Activated T-cell treated with anti-CD3 and anti-CD28 coated beads for 4 hours (primary cell): ENCODE results near the gene ALDOB.
"Not testable (repeated sequence)": the region's sequence is repeated elsewhere in the genome, so short reads cannot be mapped to it uniquely, and the experiment has no call there.

Experiments
- DNase-seq: peaks from one replicate; pipeline ENCODE4 v3.0.0-alpha.2; 2020

Gene ALDOB

DNA sequence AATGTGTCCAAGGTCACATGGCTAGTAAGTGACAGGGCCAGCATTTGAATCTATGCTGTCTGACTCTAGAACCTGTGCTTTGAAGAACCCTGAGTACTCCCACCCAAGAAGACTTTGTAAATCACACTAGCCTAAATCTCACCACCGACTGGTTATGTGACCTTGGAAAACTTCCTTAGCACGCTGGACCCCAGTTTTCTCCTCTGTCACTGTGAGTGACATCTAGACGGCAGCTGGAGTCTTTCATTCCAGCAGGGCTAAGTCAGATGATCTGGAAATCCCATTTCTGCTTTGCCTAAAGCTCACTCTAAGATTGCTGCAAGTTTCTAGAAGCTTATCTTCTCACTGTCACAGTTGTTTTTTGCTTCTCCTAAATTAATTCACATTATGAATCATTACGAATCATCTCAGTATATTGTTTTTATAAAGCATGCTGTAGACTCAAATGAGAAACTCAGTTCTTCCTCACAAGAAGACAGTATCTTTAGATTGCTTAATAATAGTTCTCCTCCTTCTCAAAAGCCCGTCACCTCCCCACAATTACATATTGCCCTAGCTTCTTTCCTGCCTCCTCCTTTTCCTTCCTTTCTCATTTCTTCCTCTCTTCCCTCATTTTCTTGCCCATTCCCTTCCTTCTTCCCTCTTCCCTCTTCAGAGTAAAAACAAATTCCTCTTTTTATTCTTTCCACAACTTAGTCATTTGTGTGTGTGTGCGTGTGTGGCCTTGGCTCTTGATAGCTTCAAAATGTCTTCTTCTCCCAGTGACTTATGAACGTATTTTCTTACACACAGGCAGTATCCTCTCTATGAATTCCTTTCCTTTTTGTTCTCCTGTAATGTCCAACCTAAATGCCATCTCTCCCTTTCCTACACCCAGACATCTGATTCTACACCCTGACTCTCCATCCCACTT, 16.8 kb downstream of the ALDOB start:
- DNase-seq: no peak

- no peak for DNase-seq
These were observed 17.6 kb downstream of the ALDOB start for GRCh38 chr9:101417977-101418376.

GRCh38 chr9:101417389-101417788, 18.2 kb downstream of the ALDOB start:
- DNase-seq: no peak

DNA sequence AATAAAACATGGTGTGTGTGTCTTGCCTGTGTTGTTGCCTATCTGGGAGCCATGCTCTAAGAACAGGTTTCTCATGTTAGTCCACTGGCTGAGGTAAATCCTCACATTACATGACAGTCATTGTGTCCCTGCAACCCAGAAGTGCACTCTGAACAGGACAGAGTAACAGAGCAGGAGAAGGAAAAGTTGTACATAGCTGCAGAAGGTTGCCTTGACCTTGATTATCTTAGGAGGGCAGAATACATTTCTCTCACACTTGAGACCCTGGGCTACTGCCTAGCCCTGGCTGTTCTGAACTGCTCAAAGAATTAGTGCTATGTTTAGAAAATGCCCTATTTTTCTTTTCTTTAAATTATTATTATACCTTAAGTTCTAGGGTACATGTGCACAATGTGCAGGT, 20.0 kb downstream of the ALDOB start:
- DNase-seq: no peak

- DNase-seq: no peak
These were observed 20.7 kb downstream of the ALDOB start for GRCh38 chr9:101414839-101415238.

DNA sequence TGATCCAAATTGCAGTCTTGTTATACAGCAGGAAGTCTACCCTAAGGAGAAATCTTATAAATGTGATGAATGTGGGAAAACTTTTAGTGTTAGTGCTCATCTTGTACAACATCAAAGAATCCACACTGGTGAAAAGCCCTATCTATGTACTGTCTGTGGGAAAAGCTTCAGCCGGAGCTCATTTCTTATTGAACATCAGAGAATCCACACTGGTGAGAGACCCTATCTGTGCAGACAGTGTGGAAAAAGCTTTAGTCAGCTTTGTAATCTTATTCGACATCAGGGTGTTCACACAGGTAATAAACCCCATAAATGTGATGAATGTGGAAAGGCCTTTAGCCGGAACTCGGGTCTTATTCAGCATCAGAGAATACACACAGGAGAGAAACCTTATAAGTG, 26.5 kb downstream of the ALDOB start:
- no peak for DNase-seq

- DNase-seq: no peak
These were observed 27.0 kb downstream of the ALDOB start for GRCh38 chr9:101408374-101409078.

DNA sequence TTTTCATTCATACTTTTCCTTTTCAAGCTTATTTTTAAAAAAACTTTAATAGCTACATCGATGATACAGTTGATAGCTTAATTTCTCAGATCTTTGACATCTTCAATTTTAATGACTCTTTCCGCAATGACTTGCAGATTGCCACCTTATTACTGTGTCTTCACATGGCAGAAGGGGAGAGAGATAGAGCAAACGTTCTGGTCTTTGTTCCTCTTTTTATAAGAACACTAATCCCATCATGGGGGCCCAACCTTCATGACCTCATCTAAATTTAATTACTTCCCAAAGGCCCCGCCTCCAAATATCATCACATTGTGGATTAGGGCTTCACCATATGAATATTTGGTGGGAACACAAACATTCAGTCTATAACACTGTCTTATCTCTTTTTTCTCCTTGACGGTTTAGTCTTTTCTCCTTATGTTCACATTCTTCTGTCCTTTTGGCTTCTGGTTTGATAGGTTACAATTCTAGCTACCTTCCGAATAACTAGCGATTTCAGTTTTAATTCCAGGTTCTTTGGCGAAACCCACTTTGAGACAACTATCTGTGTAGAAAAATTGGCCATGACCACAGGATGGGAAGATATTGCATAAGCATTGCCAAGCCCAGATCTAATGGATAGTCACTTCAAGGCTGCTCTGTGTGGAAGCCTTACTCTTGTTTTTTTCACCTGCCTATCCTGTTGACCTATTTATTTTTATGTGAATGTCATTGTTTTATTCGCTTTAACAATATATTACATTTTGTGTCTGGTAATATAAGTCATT, 31.9 kb downstream of the ALDOB start:
- DNase-seq: no peak

- DNase-seq: no peak
These were observed 35.5 kb downstream of the ALDOB start for GRCh38 chr9:101400120-101400519.

- no peak for DNase-seq
These were observed 36.0 kb downstream of the ALDOB start for GRCh38 chr9:101399643-101399970.

DNA sequence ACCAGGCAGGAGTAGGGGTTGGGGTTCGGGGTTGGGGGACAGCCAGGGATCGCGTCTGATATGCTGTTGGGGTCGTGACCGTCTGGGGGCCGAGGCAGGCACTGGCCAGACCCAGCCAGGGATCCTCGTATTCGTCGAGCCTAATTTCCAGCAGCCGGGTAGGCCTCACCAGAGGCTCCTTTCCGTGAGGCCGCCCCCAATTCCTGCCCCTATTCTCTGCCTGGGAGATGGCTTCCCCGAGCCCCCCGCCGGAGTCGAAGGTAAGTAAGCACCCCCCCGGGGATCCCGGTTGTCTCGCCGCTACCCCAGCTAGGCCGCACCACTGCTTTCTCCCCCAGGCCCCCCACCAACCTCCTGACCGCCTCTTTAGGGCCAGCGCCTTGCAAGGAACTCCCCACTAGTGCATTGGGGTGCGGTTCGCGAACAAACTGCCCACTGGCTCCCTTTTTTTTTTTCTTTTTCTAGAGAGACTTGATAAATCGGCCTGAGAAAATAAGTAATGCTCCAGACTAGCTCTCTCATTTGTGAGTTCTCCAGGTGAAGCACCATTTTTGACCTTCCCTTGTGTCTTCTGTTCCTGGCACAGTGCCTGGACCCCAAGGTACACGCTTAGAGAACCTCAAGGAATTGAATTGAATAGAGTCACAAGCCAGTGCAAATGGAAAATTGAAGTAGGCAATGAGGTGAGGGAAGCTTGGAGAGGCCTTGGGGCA, 36.5 kb downstream of the ALDOB start:
- DNase-seq: no peak

DNA sequence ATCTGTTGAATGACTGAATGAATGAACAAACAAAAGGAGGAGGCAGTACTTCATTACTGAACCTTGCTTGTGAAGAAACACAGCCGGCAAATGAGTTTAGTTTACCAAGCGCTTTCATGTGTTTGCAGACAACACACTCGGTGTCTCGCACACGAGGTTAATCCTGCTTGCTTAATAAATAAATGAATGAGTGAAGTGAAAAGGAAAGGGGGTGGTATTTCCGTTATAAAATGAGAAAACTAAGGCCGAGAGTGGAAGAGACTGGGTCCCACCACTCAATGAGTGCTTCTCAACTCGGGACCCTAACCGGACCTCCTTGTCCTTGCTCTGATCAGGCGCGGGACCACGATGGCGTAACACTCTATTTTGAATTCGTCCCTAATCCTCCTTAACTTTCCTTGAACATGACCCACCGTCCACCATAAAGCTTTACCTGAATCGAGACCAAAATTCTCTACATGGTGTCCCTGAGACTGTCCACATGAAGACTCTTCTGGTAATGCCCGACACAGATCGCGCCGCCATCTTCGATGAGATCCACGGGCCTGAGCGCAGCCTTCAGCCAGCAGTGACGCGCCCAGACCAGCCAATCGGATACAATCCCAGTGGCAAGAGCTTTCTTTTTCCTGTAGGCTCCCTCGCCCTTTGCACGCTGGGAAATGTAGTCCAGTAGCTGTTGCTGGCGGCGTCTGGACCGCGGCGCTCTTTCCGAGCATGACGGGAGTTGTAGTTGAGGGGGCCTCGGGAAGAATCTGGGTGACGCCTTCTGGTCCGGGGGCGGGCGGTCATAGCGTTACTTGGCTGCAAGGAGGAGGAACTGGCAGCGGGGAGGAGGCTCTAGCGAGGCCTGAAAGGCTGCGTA, 37.3 kb downstream of the ALDOB start, which contains the start of the genes MRPL50 and ZNF189:
TSS of gene MRPL50 (minus strand) at position 551 of the 862 bp plus-strand sequence. CDS start at position 525, 26 bp downstream.
TSS of gene ZNF189 (plus strand) at position 784 of the 862 bp plus-strand sequence. CDS start 306 bp downstream, outside the sequence.
- peak; percentile 94 for DNase-seq

DNA sequence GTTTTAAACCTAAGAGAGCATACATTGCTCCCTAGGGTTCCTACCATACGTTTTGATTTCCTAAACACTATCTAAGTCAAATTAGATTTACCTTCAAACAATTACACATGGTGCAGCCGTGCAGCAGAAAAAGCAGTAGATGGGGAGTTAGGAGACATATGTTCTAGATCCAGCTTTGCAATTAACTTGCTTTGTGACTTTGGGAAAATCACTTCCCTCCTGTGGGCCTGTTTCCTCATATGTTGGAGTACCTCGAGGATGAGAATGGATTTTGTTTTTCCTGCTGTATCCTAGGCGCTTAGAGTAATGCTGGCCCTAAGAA, 37.9 kb downstream of the ALDOB start:
- DNase-seq: no peak

DNA sequence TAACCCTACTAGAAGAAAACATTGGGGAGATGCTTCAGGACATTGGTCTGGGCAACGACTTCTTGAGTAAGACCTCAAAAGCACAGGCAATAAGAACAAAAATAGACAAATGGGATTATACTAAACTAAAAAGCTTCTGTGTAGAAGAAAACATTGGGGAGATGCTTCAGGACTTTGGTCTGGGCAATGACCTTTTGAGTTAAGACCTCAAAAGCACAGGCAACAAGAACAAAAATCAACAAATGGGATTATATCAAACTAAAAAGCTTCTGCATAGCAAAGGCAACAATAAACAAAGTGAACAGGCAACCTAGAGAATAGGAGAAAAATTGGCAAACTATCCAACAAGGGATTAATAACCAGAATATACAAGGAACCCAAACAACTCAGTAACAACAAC, 40.9 kb downstream of the ALDOB start:
- DNase-seq: no peak

DNA sequence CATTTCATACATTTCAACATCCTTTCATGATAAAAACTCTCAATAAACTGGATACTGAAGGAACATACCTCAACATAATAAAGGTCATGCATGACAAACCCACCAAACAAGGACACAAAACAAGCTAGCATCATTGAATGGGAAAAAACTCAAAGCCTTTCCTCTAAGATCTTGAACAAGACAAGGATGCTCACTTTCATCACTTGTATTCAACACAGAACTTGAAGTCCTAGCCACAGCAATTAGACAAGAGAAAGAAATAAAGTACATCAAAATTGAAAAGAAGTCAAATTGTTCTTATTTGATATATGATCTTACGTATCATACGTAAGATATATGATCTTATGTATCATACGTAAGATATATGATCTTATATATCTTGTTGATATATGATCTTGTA, 42.4 kb downstream of the ALDOB start:
- no peak for DNase-seq

DNA sequence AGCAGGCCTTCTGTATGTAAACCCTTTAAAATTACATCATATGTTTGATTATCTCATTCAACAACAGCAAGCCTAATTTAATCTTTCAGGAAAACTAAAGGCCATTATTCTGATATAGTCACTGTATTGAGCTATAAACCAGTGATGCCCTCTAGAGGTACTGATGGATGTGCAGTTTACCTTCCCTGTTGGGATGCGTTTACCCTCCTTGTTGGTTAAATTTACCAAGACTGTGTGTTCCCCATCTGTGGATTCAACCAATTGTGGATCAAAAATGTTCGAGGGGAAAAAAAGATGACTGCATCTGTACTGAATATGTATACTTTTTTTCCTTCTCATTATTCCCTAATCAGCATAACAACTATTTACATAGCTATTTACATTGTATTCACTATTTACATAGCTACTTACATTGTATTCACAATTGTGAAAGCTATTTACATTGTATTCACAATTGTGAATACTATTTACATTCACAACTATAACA, 47.0 kb downstream of the ALDOB start:
- no peak for DNase-seq

GRCh38 chr9:101387871-101388506, 47.6 kb downstream of the ALDOB start:
- DNase-seq: no peak

- not testable (repeated sequence) for DNase-seq
These were observed 50.6 kb downstream of the ALDOB start, which contains the start of gene BAAT for GRCh38 chr9:101384873-101385536. BAAT (minus strand) TSS chr9:101385006; CDS start chr9:101371404, 13,602 bp downstream.

DNA sequence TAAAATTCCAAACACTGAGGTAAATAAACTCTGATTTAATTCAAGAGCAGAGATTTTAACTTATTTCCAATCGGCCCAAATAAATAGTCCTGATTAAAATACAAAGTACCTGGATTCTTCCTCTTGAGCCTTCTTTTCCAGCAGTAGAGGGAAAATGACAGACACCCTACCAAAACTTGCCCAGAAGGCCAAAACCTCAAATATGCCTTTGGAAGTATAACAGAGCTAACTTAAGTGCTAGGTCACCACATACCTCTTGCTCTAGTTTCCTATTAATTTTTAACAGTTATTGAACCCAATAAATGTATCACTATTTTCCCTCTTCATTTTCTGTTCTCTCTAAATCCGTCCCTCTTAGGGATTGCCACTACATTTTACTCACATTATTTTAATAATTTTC, 52.2 kb downstream of the ALDOB start:
- no peak for DNase-seq

- no peak for DNase-seq
These were observed 53.7 kb downstream of the ALDOB start for GRCh38 chr9:101381833-101382342.
